Heart left ventricle (tissue), 16 donors: ENCODE data around the gene NOL12. TPM values are rescaled to one million over a fixed set of nuclear protein-coding genes. Genes with fewer than 3 reads are reported as not detected.
"Not testable (repeated sequence)": the region's sequence is repeated elsewhere in the genome, so short reads cannot be mapped to it uniquely, and the experiment has no call there.

Experiments used
- ATAC-seq, 4 donors: fragments of 200-7000 bp; cut with Tn5 transposase; one replicate each; pipeline ENCODE4 v1.9.1; 2020 to 2022; ENCODE audit warnings: moderate library complexity in 4 of 4, mild to moderate bottlenecking in 3 of 4, moderate number of reproducible peaks in 1 of 4
- DNase-seq, 5 donors: peaks; one replicate each; pipeline ENCODE4 v3.0.0-alpha.2; 2020
- H3K27ac ChIP-seq, 12 donors: fragments of 200-600 bp; sonication (generic) in 4 of 12; one replicate each; pipeline versions ENCODE4 v1.5.0 to v1.8.0; 2016 to 2022; ENCODE audit warnings: mild to moderate bottlenecking in 2 of 12
- H3K27me3 ChIP-seq, 9 donors: fragments of 200-600 bp; sonication (generic) in 2 of 9; one replicate each; pipeline versions ENCODE4 v1.5.1 to v1.8.0; 2016 to 2022; ENCODE audit warnings: mild to moderate bottlenecking in 3 of 9
- H3K36me3 ChIP-seq, 9 donors: fragments of 200-600 bp; sonication (generic) in 2 of 9; one replicate each; pipeline versions ENCODE4 v1.5.0 to v1.8.0; 2018 to 2022; ENCODE audit warnings: mild to moderate bottlenecking in 2 of 9
- H3K4me1 ChIP-seq, 12 donors: fragments of 200-600 bp; sonication (generic) in 4 of 12; one replicate each; pipeline versions ENCODE4 v1.5.0 to v1.8.0; 2016 to 2022; ENCODE audit warnings: mild to moderate bottlenecking in 3 of 12
- H3K4me3 ChIP-seq, 12 donors: fragments of 200-600 bp; sonication (generic) in 4 of 12; one replicate each; pipeline versions ENCODE4 v1.5.0 to v1.8.0; 2017 to 2022; ENCODE audit warnings: mild to moderate bottlenecking in 9 of 12, moderate library complexity in 4 of 12
- H3K9me3 ChIP-seq, 12 donors: fragments of 200-600 bp; sonication (generic) in 4 of 12; one replicate each; pipeline versions ENCODE4 v1.5.0 to v1.8.0; 2016 to 2022; ENCODE audit warnings: mild to moderate bottlenecking in 1 of 12
- CTCF ChIP-seq, 12 donors: fragments of 200-600 bp; sonication (generic) in 4 of 12; IDR thresholded peaks; one replicate each; pipeline versions ENCODE4 v1.5.0 to v1.8.0; 2018 to 2022; ENCODE audit warnings: antibody characterized with exemption in 12 of 12, mild to moderate bottlenecking in 5 of 12
- POLR2A ChIP-seq, 2 donors: fragments of 450-650 bp; IDR thresholded peaks; one replicate each; pipeline ENCODE4 v1.6.1; 2017; ENCODE audit warnings: antibody characterized with exemption in 2 of 2, mild to moderate bottlenecking in 2 of 2, moderate library complexity in 2 of 2
- WGBS, 4 donors: extraction: QIAGEN DNeasy Blood & Tissue Kit in 2 of 4; methylation state at CpG; one replicate each; pipeline versions ENCODE4 v1.1.5 to v1.1.7; 2013 to 2018; 5-methylcytosine and 5-hydroxymethylcytosine counted together
- intact Hi-C, 10 donors: fragments of 100-400 bp; cut with DNase I; formaldehyde crosslinking; loops; one replicate each; pipeline versions ENCODE4 v1.11.1 to v1.14.2; 2022
- polyA plus RNA-seq, 2 donors: library from polyadenylated mRNA; stranded (reverse); fragments of 200-250 nt; gene quantifications; one replicate each; pipeline ENCODE4 v1.2.3, GENCODE V29; 2013
- total RNA-seq, 9 donors: library from RNA; depleted of rRNA in 2 of 9; stranded (reverse); fragments of >200 nt in 2 of 9; fragmentation: NEBNext Ultra II Directional in 3 of 9; extraction: Animal tissue kit (Norgen Biotek cat#: 25700) in 3 of 9; gene quantifications; one replicate each; pipeline versions ENCODE4 v1.1.0 to v1.2.4, GENCODE V29; 2016 to 2023
- donor health status: ischemic (EF 13 %, LVEDD 7.1; RV severe dilation, severe dysfunction).
- donor health status: healthy with polysubstance abuse.
- donor health status: DM: no; HTN: yes; CAD: no.
- donor health status: DM: no; HTN: no; CAD: no.
- donor health status: ischemic (EF 25% LVEDD 6.9; RV normal size, moderate dysfunction).
- donor health status: ischemic (EF 25% LVEDD 5.7; RV mildly dilated, moderate dysfunction).
- donor health status: healthy.
- donor health status: DM: yes; HTN: yes; CAD: no.
- donor health status: ischemic (EF 35%, LVEDD 5.7; RV mildly dilated, moderate dysfunction).
- donor health status: nonischemic (EF 11% LVEDD 7.7; RV severe dilation, severe dysfunction).
- donor health status: DM: yes; HTN: yes; CAD: no.
- donor health status: PGD.
- donor health status: ischemic (EF 29% LVEDD 5.4; RV normal size, mild dysfunction).
- donor health status: nonischemic (EF 23%, LVEDD 6.1; RV moderate dilation, normal function).

The NOL12 gene
- total and polyA plus RNA-seq, 11 donors, result 8.0 to 29.2 (median 14.3) TPM

- 87 to 92% (median 91%) methylated on average over 12 to 15 of the region's 15 CpGs for WGBS, 4 donors
- H3K9me3 ChIP-seq, result no peaks in the 10 kb centered on the region
- no peak for ATAC-seq
- peak in 1 of 5 donors; percentile 9 for DNase-seq
- intact Hi-C loops, result loop anchor here in 2 of 10 donors (10.0 kb wide), 1 partner anchor 102 kb away; no protein-coding TSS in a partner anchor
- no peak overlapping the region for H3K4me3 ChIP-seq
- no peak overlapping the region for H3K27ac ChIP-seq
- H3K4me1 ChIP-seq, result peaks cover 0 to 20% (median 14%) of the 10 kb centered on the region in 12 donors
- peaks cover 0 to 66% (median 54%) of the 10 kb centered on the region in 9 donors for H3K36me3 ChIP-seq
- TF ChIP-seq POLR2A (IDR thresholded peaks at IDR 0.05) (no peak), CTCF (IDR thresholded peaks at IDR 0.05) (no peak)
- H3K27me3 ChIP-seq, result no peaks in the 10 kb centered on the region
Measured at GRCh38 chr22:37692627-37693285, 6.6 kb downstream of the NOL12 start.

- peaks cover 0 to 55% (median 43%) of the 10 kb centered on the region in 9 donors for H3K36me3 ChIP-seq
- not testable (repeated sequence) for H3K27ac ChIP-seq, H3K9me3 ChIP-seq, ATAC-seq, H3K4me3 ChIP-seq, DNase-seq, H3K27me3 ChIP-seq
- peaks cover 0 to 18% (median 13%) of the 10 kb centered on the region in 12 donors for H3K4me1 ChIP-seq
- WGBS, 4 donors, result 90 to 95% (median 94%) methylated on average over 7 of the region's 7 CpGs
- intact Hi-C loops, result loop anchor here in 2 of 10 donors (10.0 kb wide), 1 partner anchor 101 kb away; no protein-coding TSS in a partner anchor
Measured at GRCh38 chr22:37694131-37694530, 8.0 kb downstream of the NOL12 start.

GRCh38 chr22:37696260-37696656 lies 10.1 kb downstream of the NOL12 start:
- ATAC-seq (peak in 1 of 4 donors; percentile 3), DNase-seq (peak in 1 of 5 donors; percentile 2)
- H3K27me3 ChIP-seq, H3K27ac ChIP-seq, H3K9me3 ChIP-seq: not testable (repeated sequence)
- WGBS, 4 donors, result 24 to 42% (median 38%) methylated on average over 13 of the region's 13 CpGs
- Histone ChIP-seq H3K4me1 (peaks cover 0 to 20% (median 13%) of the 10 kb centered on the region in 12 donors), H3K4me3 (peak overlapping the region in 8 of 12 donors; percentile 14 to 43 (median 35)), H3K36me3 (peaks cover 0 to 34% (median 25%) of the 10 kb centered on the region in 9 donors)
- intact Hi-C loops, result loop anchor here in 3 of 10 donors (5.0 to 10.0 kb wide), 3 partner anchors 46 to 99 kb away; no protein-coding TSS in a partner anchor

GRCh38 chr22:37696657-37697537 lies 10.8 kb downstream of the NOL12 start, which contains the start of gene TRIOBP:
Gene TRIOBP, plus strand, starts transcription at chr22:37697048. Its CDS starts 4,318 bp downstream, at chr22:37701366.
- intact Hi-C loops, result loop anchor here in 3 of 10 donors (5.0 to 10.0 kb wide), 3 partner anchors 45 to 98 kb away; no protein-coding TSS in a partner anchor
- ATAC-seq (peak; percentile 98 to 100 (median 99)), DNase-seq (peak; percentile 90 to 97 (median 96))
- Histone ChIP-seq H3K4me3 (peak within 1 kb of the TSS in 8 of 12 donors; percentile 14 to 43 (median 35)), H3K4me1 (peaks cover 0 to 25% (median 13%) of the 10 kb centered on the region in 12 donors), H3K9me3 (no peaks in the 10 kb centered on the region), H3K27ac (no peak within 1 kb of the TSS), H3K27me3 (no peaks in the 10 kb centered on the region), H3K36me3 (peaks cover 0 to 28% (median 19%) of the 10 kb centered on the region in 9 donors)
- 8 to 12% (median 9%) methylated on average over 33 to 39 of the region's 39 CpGs for WGBS, 4 donors
- TF ChIP-seq POLR2A (IDR thresholded peaks at IDR 0.05), result no peak
- TF ChIP-seq CTCF (IDR thresholded peaks at IDR 0.05), result peak in 11 of 12 donors; percentile 16 to 65 (median 39)
